MCF 10A (cell line): Measurements from ENCODE around the gene STXBP6. TPM values are rescaled to one million over a fixed set of nuclear protein-coding genes. Genes with fewer than 3 reads are reported as not detected.
A peak's percentile ranks its signal among the peaks of the same experiment; 100 is the strongest.

Source experiments
- Bru-seq: library from RNA; stranded (reverse); fragments of 400-500 nt; gene quantifications from one replicate; lab custom pipeline; 2021; lab: Mats Ljungman, UMichigan
- BruChase-seq, 2 experiments: library from RNA; stranded (reverse); fragments of 400-500 nt; gene quantifications; one replicate each; lab custom pipeline; 2021; lab: Mats Ljungman, UMichigan
- BruUV-seq: library from RNA; stranded (reverse); fragments of 400-500 nt; replicated peaks from 2 replicates; lab custom pipeline; 2021; lab: Mats Ljungman, UMichigan
- CTCF ChIA-PET: fragments of 300-600 bp; sonication (Branson Sonifier 250); formaldehyde crosslinking; extraction: SDS; loops from one replicate; lab custom pipeline; 2021; ENCODE audit warnings: antibody characterized with exemption, inconsistent platforms; lab: Yijun Ruan, JAX
- POLR2A ChIA-PET: fragments of 300-600, 350-650 bp; sonication (Branson Sonifier 250); formaldehyde crosslinking; extraction: SDS; loops from one replicate; lab custom pipeline; 2020; ENCODE audit warnings: antibody characterized with exemption, inconsistent platforms; lab: Yijun Ruan, JAX
- DNase-seq: peaks from one replicate; pipeline ENCODE4 v3.0.0-alpha.2; 2018; ENCODE audit not compliant: unreplicated experiment
- H3K27ac Mint-ChIP-seq: one replicate; pipeline ENCODE4 v1.8.0; 2022; ENCODE audit warnings: mild to moderate bottlenecking, low read depth, mixed read lengths; ENCODE audit not compliant: unreplicated experiment
- H3K27me3 Mint-ChIP-seq: one replicate; pipeline ENCODE4 v1.8.0; 2022; ENCODE audit warnings: mixed read lengths; ENCODE audit not compliant: insufficient read depth, unreplicated experiment
- H3K36me3 Mint-ChIP-seq: one replicate; pipeline ENCODE4 v1.8.0; 2022; ENCODE audit warnings: mild to moderate bottlenecking, moderate library complexity, mixed read lengths; ENCODE audit not compliant: insufficient read depth, unreplicated experiment
- H3K4me1 Mint-ChIP-seq: one replicate; pipeline ENCODE4 v1.8.0; 2022; ENCODE audit warnings: mixed read lengths; ENCODE audit not compliant: insufficient read depth, unreplicated experiment
- H3K4me3 Mint-ChIP-seq: one replicate; pipeline ENCODE4 v1.8.0; 2022; ENCODE audit warnings: mild to moderate bottlenecking, moderate library complexity, mixed read lengths; ENCODE audit not compliant: unreplicated experiment
- H3K9me3 Mint-ChIP-seq: one replicate; pipeline ENCODE4 v1.8.0; 2022; ENCODE audit warnings: mixed read lengths; ENCODE audit not compliant: unreplicated experiment
- intact Hi-C: fragments of 100-400 bp; cut with micrococcal nuclease; formaldehyde crosslinking; loops from 2 replicates; pipeline ENCODE4 v1.14.1; 2022
- long read RNA-seq: library from polyadenylated mRNA; stranded (forward); transcript quantifications from one replicate; pipeline ENCODE4 v2.0.0, GENCODE V29; 2022
- total RNA-seq: library from RNA; stranded (reverse); gene quantifications from 2 replicates; pipeline ENCODE4 v1.2.3, GENCODE V29; 2022
- TF ChIP-seq, protein P1 (sequence below): fragments of 200-600 bp; IDR thresholded peaks from one replicate; pipeline ENCODE4 v1.8.0; 2022; ENCODE audit warnings: antibody characterized with exemption, mild to moderate bottlenecking; ENCODE audit not compliant: unreplicated experiment

The STXBP6 gene
- total RNA-seq (not detected in 2 replicates), Bru-seq, nascent RNA (percentile 9 among the genes with signal in this experiment), BruChase-seq, experiment 1, labeled RNA remaining after a 6-hour chase (percentile 5 among the genes with signal in this experiment), BruChase-seq, experiment 2, labeled RNA remaining after a 2-hour chase (percentile 6 among the genes with signal in this experiment)
- long read RNA-seq, result 0 reads

DNA sequence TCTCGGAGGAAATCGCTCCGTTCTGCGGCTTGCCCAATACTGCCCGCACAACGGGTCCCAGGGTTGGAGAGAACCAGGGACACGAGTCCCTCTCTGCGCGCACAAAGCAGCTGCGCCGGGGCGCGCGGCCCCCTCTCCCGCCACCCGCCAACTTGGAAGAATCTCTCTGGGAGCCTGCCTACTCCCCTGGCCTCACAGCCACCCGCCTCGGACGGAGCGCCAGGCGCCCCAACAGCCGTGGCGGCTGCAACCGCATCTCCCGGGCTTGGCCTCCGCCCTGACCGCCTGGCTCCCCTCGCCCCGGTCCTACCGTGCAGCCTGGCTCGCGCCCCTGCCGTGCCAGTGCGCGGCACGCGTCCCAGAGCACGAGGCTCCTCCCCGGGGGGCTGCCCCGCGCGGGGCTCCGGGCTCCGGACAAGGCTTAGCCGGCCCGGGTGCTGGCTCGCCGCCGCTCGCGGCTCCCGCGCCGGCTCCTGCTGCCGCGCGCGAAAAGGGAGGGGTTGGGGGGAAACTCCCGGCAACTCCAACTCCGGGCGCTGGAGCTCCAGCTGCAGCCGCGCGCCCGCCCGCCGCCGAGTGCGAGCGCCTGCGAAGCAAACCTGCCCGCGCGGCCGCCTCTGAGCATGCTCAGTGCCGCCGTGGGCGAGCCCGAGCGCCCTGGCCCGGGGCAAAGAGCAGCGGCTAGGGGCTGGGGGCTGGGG is at the start of gene STXBP6:
Gene STXBP6 (minus strand): TSS at position 580 of the 701 bp plus-strand sequence. CDS start 75,329 bp downstream, outside the sequence.
- Mint-ChIP-seq H3K4me3 (peak within 1 kb of the TSS; percentile 70), H3K27me3 (peaks cover 28% of the 10 kb centered on the region), H3K36me3 (no peaks in the 10 kb centered on the region), H3K27ac (no peak within 1 kb of the TSS), H3K9me3 (no peaks in the 10 kb centered on the region), H3K4me1 (peaks cover 22% of the 10 kb centered on the region)
- ChIA-PET CTCF (interaction anchor here (0.7 kb wide), 1 partner anchor 61 kb away, joined by 3 read pairs; no protein-coding TSS in a partner anchor), POLR2A (no interaction called here)
- BruUV-seq, result no TSS peak
- TF ChIP-seq, protein P1, sequence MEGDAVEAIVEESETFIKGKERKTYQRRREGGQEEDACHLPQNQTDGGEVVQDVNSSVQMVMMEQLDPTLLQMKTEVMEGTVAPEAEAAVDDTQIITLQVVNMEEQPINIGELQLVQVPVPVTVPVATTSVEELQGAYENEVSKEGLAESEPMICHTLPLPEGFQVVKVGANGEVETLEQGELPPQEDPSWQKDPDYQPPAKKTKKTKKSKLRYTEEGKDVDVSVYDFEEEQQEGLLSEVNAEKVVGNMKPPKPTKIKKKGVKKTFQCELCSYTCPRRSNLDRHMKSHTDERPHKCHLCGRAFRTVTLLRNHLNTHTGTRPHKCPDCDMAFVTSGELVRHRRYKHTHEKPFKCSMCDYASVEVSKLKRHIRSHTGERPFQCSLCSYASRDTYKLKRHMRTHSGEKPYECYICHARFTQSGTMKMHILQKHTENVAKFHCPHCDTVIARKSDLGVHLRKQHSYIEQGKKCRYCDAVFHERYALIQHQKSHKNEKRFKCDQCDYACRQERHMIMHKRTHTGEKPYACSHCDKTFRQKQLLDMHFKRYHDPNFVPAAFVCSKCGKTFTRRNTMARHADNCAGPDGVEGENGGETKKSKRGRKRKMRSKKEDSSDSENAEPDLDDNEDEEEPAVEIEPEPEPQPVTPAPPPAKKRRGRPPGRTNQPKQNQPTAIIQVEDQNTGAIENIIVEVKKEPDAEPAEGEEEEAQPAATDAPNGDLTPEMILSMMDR, result no peak
- no peak for DNase-seq
- intact Hi-C loops, result no loop called here

DNA sequence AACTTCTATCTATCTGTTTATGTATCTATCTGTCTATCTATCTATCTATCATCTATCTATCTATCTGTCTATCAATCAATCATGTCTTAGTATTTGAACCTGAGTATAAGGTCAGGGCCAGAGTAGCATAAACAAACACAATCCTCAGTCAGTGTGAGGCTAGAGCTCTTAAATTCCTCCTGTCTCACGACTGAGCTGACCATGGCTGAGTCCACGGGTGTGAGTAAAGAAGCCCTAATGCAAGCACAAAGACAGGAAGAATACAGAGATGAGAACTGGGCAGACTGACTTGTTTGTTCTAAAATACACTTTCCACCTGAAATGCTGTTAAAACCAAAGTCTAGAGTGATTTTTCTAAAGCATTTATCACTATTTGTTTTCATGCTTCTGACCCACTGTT is 47.2 kb upstream of the STXBP6 start:
- no peak for DNase-seq
- H3K9me3 Mint-ChIP-seq, result peaks cover 7% of the 10 kb centered on the region
- no peaks in the 10 kb centered on the region for H3K4me1 Mint-ChIP-seq
- no peaks in the 10 kb centered on the region for H3K27me3 Mint-ChIP-seq
- H3K27ac Mint-ChIP-seq, result no peak overlapping the region
- ChIA-PET POLR2A (no interaction called here), CTCF (interaction anchor here (0.7 kb wide), 1 partner anchor 195 kb away, joined by 3 read pairs; no protein-coding TSS in a partner anchor)
- intact Hi-C loops, result no loop called here
- H3K36me3 Mint-ChIP-seq, result no peaks in the 10 kb centered on the region
- no TSS peak for BruUV-seq
- TF ChIP-seq, protein P1, result no peak
- H3K4me3 Mint-ChIP-seq, result no peak overlapping the region

DNA sequence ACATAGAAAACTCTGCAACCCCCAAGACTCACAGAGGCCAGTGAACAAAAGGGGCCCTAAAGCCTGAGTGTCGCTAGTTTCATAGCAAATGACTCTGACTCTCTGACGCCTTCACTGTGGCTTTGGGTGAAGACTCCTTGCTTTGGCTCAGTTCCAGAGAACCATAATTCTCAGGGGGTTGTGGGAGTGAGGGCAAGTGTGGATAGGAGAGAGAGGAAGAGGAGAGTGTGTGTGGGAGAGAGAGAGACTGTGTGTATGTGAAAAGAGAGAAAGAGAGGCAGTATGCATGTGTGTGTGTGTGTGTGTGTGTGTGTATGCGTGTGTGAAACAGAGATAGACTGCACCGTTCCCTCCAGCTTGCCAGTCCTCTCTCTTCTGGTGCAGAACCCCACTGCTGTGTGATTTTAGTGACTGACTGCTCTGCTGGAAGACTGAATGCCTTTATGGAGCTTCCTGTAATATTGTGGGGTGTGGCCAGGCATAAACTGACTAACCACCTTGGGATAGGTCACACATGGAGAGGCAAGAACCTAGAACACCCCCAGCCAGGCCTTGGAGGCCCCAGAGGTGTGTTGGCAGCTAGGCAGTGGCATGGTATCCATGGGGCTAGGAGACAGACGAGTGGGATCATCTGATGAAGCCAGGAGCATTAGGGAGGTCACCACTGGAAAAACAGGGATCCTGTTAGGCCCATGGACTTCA is 45.9 kb upstream of the STXBP6 start:
- H3K9me3 Mint-ChIP-seq, result peaks cover 7% of the 10 kb centered on the region
- DNase-seq, result no peak
- ChIA-PET POLR2A (no interaction called here), CTCF (no interaction called here)
- no peak overlapping the region for H3K27ac Mint-ChIP-seq
- no TSS peak for BruUV-seq
- TF ChIP-seq, protein P1, result no peak
- H3K36me3 Mint-ChIP-seq, result no peaks in the 10 kb centered on the region
- H3K27me3 Mint-ChIP-seq, result no peaks in the 10 kb centered on the region
- no peak overlapping the region for H3K4me3 Mint-ChIP-seq
- intact Hi-C loops, result no loop called here
- peaks cover 2% of the 10 kb centered on the region for H3K4me1 Mint-ChIP-seq
